MM.1S (cell line): ENCODE measurements around the gene OPTN.

Experiments used
- DNase-seq: peaks from one replicate; pipeline ENCODE4 v3.0.0-alpha.2; 2015
- H2AFZ ChIP-seq: fragments of 300-600 bp; sonication (generic); 2 replicates; pipeline ENCODE4 v1.6.0; 2016; ENCODE audit warnings: antibody characterized with exemption, low read length
- H3F3A ChIP-seq: fragments of 300-600 bp; sonication (generic); 2 replicates; pipeline ENCODE4 v1.6.1; 2016; ENCODE audit warnings: mild to moderate bottlenecking, antibody characterized with exemption, low read length, moderate library complexity, mixed read lengths; ENCODE audit not compliant: insufficient read depth
- H3K27ac ChIP-seq: fragments of 300-600 bp; sonication (generic); 2 replicates; pipeline ENCODE4 v1.5.1; 2016; ENCODE audit warnings: mild to moderate bottlenecking, low read length
- H3K27me3 ChIP-seq: fragments of 300-600 bp; sonication (generic); replicated peaks from 2 replicates; pipeline ENCODE4 v1.6.0; 2016; ENCODE audit warnings: low read length; ENCODE audit not compliant: insufficient read depth
- H3K36me3 ChIP-seq: fragments of 300-600 bp; sonication (generic); replicated peaks from 2 replicates; pipeline ENCODE4 v1.6.1; 2016; ENCODE audit warnings: mild to moderate bottlenecking, low read length, mixed read lengths; ENCODE audit not compliant: insufficient read depth
- H3K4me1 ChIP-seq: fragments of 300-600 bp; sonication (generic); 2 replicates; pipeline ENCODE4 v1.6.1; 2016; ENCODE audit warnings: low read length, mixed read lengths
- H3K4me2 ChIP-seq: fragments of 300-600 bp; sonication (generic); 2 replicates; pipeline ENCODE4 v1.6.0; 2016; ENCODE audit warnings: low read depth, low read length
- H3K4me3 ChIP-seq: fragments of 300-600 bp; sonication (generic); 2 replicates; pipeline ENCODE4 v1.5.1; 2016; ENCODE audit warnings: low read length, mixed read lengths
- H3K79me2 ChIP-seq: fragments of 300-600 bp; sonication (generic); 2 replicates; pipeline ENCODE4 v1.6.1; 2016; ENCODE audit warnings: mixed run types, low read length, mixed read lengths
- H3K9ac ChIP-seq: fragments of 300-600 bp; sonication (generic); 2 replicates; pipeline ENCODE4 v1.6.1; 2016; ENCODE audit warnings: low read length, mixed read lengths
- H3K9me2 ChIP-seq: fragments of 300-600 bp; sonication (generic); replicated peaks from 2 replicates; pipeline ENCODE4 v1.6.1; 2016; ENCODE audit warnings: mild to moderate bottlenecking, low read length, mixed read lengths; ENCODE audit not compliant: insufficient read depth
- H3K9me3 ChIP-seq: fragments of 300-600 bp; sonication (generic); replicated peaks from 2 replicates; pipeline ENCODE4 v1.6.1; 2016; ENCODE audit warnings: mild to moderate bottlenecking, low read length, mixed read lengths; ENCODE audit not compliant: insufficient read depth
- H4K20me1 ChIP-seq: fragments of 300-600 bp; sonication (generic); 2 replicates; pipeline ENCODE4 v1.6.1; 2016; ENCODE audit warnings: mild to moderate bottlenecking, low read length, moderate library complexity, mixed read lengths; ENCODE audit not compliant: insufficient read depth
- EZH2 ChIP-seq: fragments of 300-600 bp; sonication (generic); optimal IDR thresholded peaks from 2 replicates; pipeline ENCODE3; 2017; ENCODE audit warnings: low read depth, mild to moderate bottlenecking, antibody characterized with exemption, low read length, mixed read lengths
- EZH2phosphoT487 ChIP-seq: fragments of 300-600 bp; sonication (generic); IDR thresholded peaks from 2 replicates; pipeline ENCODE4 v1.6.1; 2018; ENCODE audit warnings: antibody characterized with exemption, low read length
- TF ChIP-seq, protein P1 (sequence below): fragments of 300-600 bp; sonication (generic); IDR thresholded peaks from 2 replicates; pipeline ENCODE4 v1.5.1; 2016; ENCODE audit warnings: antibody characterized with exemption, low read length, mixed read lengths

Gene OPTN

DNA sequence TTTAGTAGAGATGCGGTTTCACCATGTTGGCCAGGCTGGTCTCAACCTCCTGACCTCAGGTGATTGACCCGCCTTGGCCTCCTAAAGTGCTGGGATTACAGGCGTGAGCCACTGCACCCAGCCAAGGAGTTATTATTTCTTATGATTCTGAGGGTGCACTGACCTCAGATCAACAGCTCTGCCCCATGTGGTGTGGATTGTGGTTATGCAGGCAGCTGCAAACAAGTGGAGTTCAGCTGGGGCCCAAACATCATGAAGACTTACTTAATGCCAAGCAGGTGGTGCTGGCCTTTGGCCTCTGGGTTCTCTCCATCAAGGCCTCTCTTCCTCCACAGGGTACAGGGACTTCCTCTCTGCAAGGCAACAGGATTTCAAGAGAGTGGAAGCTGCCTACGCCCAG is 45.1 kb upstream of the OPTN start:
- no peak overlapping the region for H3K4me2 ChIP-seq
- no peak overlapping the region for H3K27ac ChIP-seq
- no peak for DNase-seq
- no peak overlapping the region for H3K9ac ChIP-seq
- no peaks in the 10 kb centered on the region for H3K4me1 ChIP-seq
- no peaks in the 10 kb centered on the region for H3K79me2 ChIP-seq
- H2AFZ ChIP-seq, result no peak overlapping the region
- H3K36me3 ChIP-seq, result no peaks in the 10 kb centered on the region
- H3K4me3 ChIP-seq, result no peak overlapping the region
- no peaks in the 10 kb centered on the region for H3K27me3 ChIP-seq
- no peaks in the 10 kb centered on the region for H3K9me2 ChIP-seq
- H3F3A ChIP-seq, result no peaks in the 10 kb centered on the region
- TF ChIP-seq, protein P1, sequence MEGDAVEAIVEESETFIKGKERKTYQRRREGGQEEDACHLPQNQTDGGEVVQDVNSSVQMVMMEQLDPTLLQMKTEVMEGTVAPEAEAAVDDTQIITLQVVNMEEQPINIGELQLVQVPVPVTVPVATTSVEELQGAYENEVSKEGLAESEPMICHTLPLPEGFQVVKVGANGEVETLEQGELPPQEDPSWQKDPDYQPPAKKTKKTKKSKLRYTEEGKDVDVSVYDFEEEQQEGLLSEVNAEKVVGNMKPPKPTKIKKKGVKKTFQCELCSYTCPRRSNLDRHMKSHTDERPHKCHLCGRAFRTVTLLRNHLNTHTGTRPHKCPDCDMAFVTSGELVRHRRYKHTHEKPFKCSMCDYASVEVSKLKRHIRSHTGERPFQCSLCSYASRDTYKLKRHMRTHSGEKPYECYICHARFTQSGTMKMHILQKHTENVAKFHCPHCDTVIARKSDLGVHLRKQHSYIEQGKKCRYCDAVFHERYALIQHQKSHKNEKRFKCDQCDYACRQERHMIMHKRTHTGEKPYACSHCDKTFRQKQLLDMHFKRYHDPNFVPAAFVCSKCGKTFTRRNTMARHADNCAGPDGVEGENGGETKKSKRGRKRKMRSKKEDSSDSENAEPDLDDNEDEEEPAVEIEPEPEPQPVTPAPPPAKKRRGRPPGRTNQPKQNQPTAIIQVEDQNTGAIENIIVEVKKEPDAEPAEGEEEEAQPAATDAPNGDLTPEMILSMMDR, result no peak
- TF ChIP-seq EZH2phosphoT487 (no peak), EZH2 (no peak)
- H4K20me1 ChIP-seq, result no peaks in the 10 kb centered on the region
- no peaks in the 10 kb centered on the region for H3K9me3 ChIP-seq

DNA sequence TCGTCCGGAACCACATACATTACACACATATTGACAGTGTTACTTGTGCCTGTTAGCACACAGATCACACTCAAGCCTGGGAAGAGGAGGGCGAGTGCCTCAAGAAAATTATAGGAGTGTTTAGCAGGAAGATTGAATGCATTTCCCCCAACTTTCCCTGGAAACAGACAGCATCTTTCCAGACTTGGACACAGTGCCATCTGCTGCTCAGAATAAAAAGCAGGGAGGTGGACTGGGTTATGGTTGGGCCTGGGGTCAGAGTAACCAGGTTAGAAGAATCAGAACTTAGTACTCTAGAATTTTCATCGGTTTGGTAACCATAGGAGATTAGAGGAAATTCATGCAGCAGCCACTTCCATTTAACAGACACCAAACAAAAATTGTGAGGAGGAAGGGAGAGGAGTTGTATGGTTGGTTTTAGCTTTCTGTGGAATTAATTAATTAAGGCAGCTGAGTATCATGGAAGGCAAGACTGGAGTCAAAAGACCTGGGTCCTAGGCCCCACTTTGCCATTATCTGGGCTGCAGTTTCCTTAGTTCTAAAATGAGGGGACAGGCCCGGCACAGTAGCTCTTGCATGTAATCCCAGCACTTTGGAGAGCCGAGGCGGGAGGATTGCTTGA is 43.4 kb upstream of the OPTN start:
- Histone ChIP-seq H3K4me1 (no peaks in the 10 kb centered on the region), H3K9me2 (no peaks in the 10 kb centered on the region)

DNA sequence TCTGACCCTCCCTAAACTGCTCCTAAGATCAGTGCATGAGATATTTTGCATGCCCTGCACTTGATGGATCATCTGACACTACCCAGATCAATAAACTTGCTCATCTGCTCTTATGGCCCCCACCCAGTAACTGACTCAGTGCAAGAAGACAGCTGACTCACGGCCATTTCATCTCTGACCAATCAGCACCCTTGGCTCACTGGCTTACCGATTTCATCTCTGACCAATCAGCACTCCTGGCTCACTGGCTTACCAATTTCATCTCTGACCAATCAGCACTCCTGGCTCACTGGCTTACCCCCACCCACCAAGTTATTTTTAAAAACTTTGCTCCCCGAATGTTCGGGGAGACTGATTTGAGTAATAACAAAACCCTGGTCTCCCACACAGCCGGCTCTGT is 37.2 kb upstream of the OPTN start:
- no peak for DNase-seq
- no peak overlapping the region for H3K4me3 ChIP-seq
- no peaks in the 10 kb centered on the region for H3K9me3 ChIP-seq
- no peaks in the 10 kb centered on the region for H4K20me1 ChIP-seq
- H3K27me3 ChIP-seq, result no peaks in the 10 kb centered on the region
- H3K4me1 ChIP-seq, result no peaks in the 10 kb centered on the region
- no peaks in the 10 kb centered on the region for H3K79me2 ChIP-seq
- H3K4me2 ChIP-seq, result no peak overlapping the region
- no peaks in the 10 kb centered on the region for H3K36me3 ChIP-seq
- no peak overlapping the region for H3K27ac ChIP-seq
- no peak overlapping the region for H3K9ac ChIP-seq
- H3K9me2 ChIP-seq, result no peaks in the 10 kb centered on the region
- no peaks in the 10 kb centered on the region for H3F3A ChIP-seq
- H2AFZ ChIP-seq, result no peak overlapping the region
- TF ChIP-seq EZH2phosphoT487, result no peak
- no peak for TF ChIP-seq EZH2
- TF ChIP-seq, protein P1, result no peak

More for the DNA sequence above, 43.4 kb upstream of the OPTN start:
- H3K27me3 ChIP-seq, result no peaks in the 10 kb centered on the region
- no peak overlapping the region for H3K4me3 ChIP-seq
- TF ChIP-seq, protein P1, result 0 out of 2 replicates have a peak, but pooled peaks have one; percentile 12
- TF ChIP-seq EZH2phosphoT487, result no peak
- H3K79me2 ChIP-seq, result no peaks in the 10 kb centered on the region
- H3K4me2 ChIP-seq, result no peak overlapping the region
- H2AFZ ChIP-seq, result no peak overlapping the region
- H4K20me1 ChIP-seq, result no peaks in the 10 kb centered on the region
- no peaks in the 10 kb centered on the region for H3K36me3 ChIP-seq
- no peaks in the 10 kb centered on the region for H3K9me3 ChIP-seq
- H3F3A ChIP-seq, result no peaks in the 10 kb centered on the region
- DNase-seq, result no peak
- no peak overlapping the region for H3K9ac ChIP-seq
- H3K27ac ChIP-seq, result no peak overlapping the region
